Lower leg skin (tissue), 3 donors: ENCODE data around the gene KLHDC9.

Source experiments
- CTCF ChIP-seq, 3 donors: fragments of 450-650 bp; IDR thresholded peaks; one replicate each; pipeline ENCODE4 v1.5.1; 2016; ENCODE audit warnings: antibody characterized with exemption in 3 of 3, mild to moderate bottlenecking in 3 of 3, moderate library complexity in 2 of 3
- POLR2A ChIP-seq, 2 donors: fragments of 450-650 bp; IDR thresholded peaks; one replicate each; pipeline ENCODE4 v1.6.1; 2016 to 2017; ENCODE audit warnings: antibody characterized with exemption in 2 of 2, mild to moderate bottlenecking in 1 of 2, moderate library complexity in 1 of 2

- TF ChIP-seq POLR2A (IDR thresholded peaks at IDR 0.05) (no peak), CTCF (IDR thresholded peaks at IDR 0.05) (no peak)
Observed at GRCh38 chr1:161090617-161091016, 7.5 kb upstream of the KLHDC9 start.
